ENCODE data around the gene CCDC71L.
"Not testable (repeated sequence)": the region's sequence is repeated elsewhere in the genome, so short reads cannot be mapped to it uniquely, and the experiment has no call there.

CCDC71L gene

DNA sequence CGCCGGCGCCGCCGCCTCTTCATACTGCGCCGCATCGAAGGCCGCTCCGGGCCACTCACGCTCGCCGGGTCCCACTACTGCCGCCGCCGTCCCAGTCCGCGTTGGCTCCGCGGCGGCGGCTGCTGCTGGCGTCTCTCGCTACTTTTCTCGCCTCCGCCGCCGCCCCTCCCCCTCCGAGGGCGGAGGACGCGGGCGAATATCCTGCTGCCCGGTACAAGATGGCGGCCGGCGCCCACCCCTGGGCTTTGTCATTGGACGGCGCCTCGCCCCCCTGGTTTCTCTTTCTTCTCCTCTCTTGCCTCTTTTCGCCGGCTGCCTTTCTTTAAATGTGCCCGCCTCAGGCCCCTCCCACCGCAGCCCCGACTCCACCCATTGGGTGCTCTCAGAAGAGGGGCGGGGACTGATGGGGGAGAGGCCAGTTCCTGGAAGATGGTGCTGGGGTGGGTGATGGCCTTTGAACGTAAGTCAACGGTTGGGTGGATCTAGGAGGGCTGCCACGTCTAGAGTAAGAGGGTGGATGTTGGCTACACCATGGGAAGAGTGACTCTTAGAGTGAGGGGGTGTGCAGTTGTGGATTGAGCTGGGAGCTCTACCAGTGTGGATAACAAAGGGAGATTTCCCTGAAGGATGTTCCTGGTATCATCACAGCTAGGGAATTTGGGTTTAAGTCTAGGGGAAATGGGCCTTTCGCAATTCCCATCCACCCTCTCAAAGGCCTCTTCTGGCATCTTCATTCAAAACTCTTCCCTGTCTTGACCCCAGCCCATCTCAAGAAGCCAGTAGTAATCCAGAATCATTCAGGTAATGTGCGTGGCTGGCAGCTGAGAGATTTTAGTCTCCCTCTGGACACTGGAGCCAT, at the start of gene CCDC71L:
TSS of gene CCDC71L (minus strand) at position 297 of the 859 bp plus-strand sequence. CDS start at position 35, 262 bp downstream.
- DNase-seq (ENCODE audit: low spot score), result peak; percentile 94

DNA sequence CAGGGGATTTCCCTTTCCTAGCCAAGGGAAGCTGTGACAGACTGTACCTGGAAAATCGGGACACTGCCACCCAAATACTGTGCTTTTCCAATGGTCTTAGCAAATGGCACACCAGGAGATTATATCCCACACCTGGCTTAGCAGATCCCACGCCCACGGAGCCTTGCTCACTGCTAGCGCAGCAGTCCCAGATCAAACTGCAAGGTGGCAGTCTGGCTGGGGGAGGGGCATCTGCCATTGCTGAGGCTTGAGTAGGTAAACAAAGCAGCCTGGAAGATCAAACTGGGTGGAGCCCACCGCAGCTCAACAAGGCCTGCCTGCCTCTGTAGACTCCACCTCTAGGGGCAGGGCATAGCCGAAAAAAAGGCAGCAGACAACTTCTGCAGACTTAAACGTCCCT, 48.6 kb upstream of the CCDC71L start:
- DNase-seq (ENCODE audit: low spot score), result not testable (repeated sequence)

DNA sequence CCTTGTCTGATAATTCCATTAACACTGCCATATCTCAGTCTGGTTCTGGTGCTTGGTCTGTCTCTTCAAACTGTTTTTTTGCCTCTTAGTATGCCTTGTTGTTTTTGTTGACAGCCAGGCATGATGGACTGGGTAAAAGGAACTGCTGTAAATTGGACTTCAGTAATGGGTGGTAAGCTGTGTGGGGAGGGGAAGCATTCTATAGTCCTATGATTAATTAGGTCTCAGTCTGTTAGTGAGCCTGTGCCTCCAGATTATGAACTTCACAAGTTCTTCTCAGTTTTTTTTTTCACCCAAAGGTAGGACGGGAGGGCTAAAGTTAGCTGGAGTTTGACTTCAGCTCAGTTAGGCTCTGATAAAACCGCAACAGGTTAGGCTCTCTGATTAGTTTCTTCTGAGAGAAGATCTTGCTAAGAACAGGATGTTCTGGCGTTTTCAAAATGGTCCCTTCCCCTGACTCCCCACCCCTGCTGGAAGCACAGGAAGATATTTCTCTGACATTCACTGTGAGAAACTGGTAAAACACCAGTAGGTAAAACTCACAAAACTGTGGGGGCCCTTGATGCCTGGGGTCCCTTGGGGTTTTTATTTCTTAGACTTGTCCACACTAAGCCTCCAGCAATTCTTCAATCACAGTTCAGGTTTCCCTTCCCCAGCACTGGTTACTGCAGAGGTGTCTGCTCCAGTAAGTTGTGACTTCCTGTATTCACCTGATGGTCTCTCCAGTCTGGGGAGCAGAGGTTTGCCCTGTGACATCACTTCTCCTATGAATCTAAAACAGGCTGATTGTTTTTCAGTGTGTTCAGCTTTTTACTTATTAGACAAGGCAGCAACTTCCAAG, 43.3 kb upstream of the CCDC71L start:
- DNase-seq (ENCODE audit: low spot score), result no peak

DNA sequence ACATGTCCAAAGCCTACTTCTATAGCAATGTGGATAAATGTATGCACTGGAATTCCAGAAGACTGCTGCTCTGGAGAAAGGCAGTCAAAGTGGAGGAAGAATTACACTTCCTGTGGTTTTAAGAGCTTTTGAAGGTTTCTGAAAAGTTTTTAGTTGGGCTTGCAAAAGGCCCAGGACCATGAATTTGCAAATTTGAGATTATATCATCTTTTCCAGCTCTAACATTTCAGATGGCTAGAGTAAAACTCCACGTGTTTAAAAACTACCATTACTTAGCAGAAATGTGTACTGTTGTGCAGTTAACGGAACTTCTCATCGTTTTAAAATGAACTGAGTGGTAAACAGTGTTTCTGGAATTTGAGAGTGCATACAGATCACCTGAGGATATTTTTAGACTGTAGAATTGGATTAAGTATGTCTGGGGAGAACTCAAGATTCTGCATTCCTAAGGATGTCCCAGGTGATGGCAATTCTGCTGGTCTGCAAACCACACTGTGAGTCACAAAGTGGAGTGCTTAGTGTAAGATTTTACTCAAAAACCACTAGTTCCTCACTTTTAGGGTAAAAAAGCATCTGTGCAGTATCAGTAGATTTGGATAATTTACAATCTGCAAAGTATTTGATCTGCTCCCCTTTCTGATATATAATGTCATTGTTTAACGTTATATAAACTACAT, 32.9 kb upstream of the CCDC71L start:
- no peak for DNase-seq (ENCODE audit: low spot score)

DNA sequence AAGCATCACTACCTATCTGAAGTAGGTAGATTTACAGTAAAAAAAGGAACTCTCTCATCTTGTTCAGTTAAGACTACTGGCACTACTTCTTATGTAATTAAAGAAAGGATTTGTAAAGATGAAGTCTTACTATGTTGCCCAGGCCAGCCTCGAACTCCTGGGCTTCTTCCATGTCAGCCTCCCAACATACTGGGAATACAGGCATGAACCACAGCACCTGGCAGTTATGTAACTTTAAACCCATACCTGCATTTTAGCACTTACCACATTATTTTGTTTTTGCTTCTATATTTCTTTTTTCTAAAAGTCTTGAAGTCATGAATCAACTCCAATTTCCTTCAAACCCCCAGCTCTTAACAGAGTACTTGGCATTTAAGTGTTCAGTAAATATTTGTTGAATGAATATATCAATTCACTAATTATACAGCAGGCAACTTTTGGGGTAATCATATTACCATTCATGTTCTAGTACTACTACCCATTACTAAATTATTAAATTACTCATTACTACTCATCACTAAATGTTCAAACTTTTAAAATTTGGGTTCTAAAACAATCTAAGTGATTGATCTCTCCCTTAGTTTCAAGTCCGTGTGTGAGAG, 31.6 kb upstream of the CCDC71L start:
- no peak for DNase-seq (ENCODE audit: low spot score)

DNA sequence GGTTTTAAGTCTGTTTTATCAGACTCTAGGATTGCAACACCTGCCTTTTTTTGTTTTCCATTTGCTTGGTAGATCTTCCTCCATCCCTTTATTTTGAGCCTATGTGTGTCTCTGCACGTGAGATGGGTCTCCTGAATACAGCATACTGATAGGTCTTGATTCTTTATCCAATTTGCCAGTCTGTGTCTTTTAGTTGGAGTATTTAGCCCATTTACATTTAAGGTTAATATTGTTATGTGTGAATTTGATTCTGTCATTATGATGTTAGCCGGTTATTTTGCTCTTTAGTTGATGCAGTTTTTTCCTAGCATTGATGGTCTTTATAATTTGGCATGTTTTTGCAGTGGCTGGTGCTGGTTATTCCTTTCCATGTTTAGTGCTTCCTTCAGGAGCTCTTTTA, 27.2 kb upstream of the CCDC71L start:
- not testable (repeated sequence) for DNase-seq (ENCODE audit: low spot score)

DNA sequence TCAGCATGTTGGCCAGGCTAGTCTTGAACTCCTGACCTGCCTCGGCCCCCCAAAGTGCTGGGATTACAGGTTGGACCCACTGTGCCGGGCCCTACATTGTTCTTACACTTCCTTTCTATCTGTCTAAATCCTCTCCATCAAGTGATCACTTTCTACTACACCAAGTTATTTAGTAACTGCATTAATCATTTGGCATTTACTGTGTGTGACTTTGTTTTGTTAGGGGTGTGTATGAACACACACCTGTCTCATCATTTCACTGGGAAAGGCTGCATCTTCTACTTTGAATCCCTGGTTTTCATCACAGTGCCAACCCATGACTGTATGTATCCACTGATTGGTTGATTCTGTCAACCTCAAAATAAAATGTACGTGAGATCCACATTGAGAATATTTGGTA, 23.0 kb upstream of the CCDC71L start:
- no peak for DNase-seq (ENCODE audit: low spot score)

DNA sequence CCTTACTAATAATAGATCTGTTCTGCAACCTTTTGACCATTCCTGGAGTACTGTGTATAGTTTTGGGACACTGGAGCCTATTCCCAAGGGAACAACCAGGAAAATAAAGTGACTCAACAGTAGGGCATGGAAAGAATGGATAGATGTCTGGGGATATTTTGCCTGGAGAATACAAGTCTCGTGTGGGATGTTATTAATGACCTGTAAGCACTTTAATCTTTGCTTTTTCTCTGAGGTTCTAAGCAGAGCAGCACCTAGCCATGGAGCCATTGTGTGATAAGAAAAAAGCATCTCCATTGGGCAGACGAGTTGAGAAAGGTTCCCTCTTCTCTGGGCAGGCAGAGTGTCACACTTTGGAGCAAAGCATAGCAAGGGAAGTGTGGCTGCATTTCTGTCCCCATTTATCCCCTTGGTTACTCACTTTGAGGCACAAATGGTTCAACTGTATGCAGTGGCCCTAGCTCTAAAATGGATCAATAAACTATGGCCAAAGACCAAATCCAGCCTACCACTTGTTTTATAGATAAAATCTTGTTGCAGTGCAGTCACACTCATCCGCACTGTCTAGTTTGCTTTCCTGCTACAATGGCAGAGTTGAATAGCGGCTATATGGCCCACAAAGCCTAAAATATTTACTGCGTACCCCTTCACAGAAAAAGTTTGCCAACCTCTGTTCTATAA, 21.0 kb upstream of the CCDC71L start:
- no peak for DNase-seq (ENCODE audit: low spot score)

DNA sequence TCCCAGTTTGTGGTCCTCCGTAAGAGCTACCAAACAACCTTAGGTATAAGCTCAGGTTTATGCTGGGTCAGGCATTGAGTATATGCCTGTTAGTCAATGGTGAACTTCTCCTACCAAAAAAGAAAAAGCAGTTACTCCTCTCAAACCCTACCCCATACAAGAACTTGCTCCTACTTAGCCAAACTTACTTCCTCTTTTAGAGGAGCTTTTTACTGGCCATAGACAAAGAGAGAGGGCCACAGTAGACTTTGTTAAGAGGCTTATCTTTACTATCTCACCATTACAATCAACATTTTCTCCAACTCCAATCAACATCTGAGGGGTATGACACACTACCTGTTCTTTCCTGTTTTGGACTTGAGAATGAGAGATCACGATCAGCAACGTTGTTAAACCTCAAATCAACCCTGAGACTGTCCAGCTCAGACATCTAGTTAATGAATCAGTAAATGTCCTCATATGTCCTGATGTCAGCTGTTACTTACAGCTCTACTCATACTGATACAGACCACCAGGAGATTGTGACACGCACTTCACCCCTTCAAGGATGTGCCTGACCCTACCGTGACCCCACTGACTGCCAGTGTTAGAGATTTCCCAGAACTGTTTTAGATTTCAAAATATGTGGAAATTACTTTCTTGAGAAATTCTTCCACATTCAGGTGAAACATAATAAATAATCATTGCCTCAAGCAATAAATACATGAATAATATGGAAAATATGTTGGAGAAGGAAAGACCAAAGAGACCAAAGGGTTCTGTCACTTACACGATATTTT, 18.4 kb upstream of the CCDC71L start:
- no peak for DNase-seq (ENCODE audit: low spot score)

DNA sequence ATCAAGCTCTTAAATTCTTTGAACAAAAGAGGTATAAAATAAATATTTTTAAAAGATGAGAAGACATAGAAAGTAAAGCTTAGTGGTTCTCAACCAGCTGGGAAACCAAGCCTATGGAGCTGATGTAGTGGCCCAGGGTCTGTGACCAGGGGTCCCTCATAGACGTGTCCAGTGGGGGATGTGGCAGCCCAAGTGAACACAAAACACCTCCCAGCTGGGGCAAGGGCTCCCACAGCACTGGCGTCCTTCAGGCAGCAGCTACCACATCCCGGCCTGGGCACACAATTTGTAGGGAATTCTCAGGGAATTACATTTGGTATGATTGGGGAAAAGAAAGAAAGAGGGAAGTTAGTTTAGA, 17.8 kb upstream of the CCDC71L start:
- no peak for DNase-seq (ENCODE audit: low spot score)

DNA sequence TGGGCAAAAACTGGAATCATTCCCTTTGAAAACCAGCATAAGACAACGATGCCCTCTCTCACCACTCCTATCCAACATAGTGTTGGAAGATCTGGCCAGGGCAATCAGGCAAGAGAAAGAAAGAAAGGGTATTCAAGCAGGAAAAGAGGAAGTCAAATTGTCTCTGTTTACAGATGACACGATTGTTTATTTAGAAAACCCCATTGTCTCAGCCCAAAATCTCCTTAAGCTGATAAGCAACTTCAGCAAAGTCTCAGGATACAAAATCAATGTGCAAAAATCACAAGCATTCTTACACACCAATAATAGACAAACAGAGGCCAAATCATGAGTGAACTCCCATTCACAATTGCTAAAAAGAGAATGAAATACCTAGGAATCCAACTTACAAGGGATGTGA, 15.5 kb upstream of the CCDC71L start:
- DNase-seq (ENCODE audit: low spot score), result not testable (repeated sequence)

DNA sequence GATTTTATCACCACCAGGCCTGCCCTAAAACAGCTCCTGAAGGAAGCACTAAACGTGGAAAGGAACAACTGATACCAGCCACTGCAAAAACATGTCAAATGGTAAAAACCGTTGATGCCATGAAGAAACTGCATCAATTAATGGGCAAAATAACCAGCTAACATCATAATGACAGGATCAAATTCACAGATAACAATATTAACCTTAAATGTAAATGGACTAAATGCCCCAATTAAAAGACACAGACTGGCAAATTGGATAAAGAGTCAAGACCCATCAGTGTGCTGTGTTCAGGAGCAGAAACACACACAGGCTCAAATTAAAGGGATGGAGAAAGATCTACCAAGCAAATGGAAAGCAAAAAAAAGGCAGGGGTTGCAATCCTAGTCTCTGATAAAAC, 12.7 kb upstream of the CCDC71L start:
- not testable (repeated sequence) for DNase-seq (ENCODE audit: low spot score)

DNA sequence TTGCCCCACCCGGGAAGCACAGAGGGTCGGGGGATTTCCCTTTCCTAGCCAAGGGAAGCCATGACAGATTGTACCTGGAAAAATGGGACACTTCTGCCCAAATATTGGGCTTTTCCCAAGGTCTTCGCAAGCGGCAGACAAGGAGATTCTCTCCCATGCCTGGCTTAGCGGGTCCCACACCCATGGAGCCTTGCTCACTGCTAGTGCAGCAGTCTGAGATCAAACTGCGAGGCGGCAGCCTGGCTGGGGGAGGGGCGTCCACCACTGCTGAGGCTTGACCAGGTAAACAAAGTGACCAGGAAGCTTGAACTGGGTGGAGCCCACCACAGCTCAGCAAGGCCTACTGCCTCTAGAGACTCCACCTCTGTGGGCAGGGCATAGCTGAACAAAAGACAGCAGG, 11.0 kb upstream of the CCDC71L start:
- DNase-seq (ENCODE audit: low spot score), result not testable (repeated sequence)

DNA sequence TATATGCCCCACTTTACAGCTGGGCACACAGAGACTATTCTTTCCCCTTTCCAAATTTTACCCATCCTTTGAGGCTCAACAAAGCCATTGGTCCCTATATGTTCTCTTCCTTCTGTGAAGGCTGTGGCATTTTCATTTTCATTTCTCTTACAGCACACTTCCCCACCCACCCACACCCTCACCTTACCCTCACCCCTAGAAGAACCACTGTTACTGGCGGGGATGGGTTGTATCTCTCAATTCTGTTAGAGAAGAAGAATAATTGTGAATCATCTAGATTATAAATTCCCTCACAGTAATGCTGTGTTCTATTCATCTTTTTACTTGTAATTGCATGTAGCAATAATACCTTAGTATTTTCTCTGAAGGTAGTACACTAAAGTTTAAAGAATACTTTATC, 10.2 kb upstream of the CCDC71L start:
- DNase-seq (ENCODE audit: low spot score), result no peak

DNA sequence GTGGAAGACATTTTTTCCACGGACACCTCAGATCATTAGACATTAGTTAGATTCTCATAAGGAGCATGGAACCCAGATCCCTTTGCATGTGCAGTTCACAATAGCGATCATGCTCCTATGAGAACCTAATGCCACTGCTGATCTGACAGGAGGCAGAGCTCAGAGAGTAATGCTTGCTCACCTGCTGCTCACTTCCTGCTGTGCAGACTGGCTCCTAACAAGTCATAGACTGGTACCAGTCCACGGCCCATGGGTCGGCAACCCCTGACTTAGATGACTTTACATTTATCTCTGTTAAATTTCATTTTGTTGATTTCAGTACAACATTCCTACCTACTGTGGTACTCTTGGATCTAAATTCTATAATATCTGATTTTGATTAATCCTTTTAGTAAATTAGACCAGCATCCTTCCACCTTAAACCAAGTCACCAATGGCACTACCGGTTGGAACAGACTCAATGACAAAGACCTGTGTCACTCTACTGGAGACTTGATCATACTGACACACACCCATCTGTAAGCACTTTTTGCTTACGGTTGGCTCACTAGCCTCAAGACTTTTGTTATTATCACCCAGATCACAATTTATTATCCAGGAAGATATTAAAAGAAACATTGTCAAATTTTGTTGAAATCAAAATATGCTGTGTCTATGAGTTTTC, 8.0 kb upstream of the CCDC71L start:
- DNase-seq (ENCODE audit: low spot score), result no peak

DNA sequence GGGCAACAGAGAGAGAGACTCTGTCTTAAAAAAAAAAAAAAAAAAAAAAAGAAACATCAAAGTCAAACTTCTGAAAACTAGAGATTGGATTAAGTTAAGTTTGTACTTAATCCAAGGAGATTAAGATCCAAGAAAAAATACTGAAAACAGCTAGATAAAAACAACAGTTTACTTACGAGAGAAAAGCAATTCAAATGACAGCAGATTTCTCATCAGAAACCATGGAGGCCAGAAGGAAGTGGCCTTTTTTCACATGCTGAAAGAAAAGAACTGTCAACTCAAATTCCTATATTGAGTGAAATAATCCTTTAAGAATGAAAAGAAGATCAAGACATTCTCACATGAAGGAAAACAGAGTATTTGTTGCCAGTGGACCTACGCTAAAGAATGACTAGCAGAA, 5.4 kb upstream of the CCDC71L start:
- no peak for DNase-seq (ENCODE audit: low spot score)

DNA sequence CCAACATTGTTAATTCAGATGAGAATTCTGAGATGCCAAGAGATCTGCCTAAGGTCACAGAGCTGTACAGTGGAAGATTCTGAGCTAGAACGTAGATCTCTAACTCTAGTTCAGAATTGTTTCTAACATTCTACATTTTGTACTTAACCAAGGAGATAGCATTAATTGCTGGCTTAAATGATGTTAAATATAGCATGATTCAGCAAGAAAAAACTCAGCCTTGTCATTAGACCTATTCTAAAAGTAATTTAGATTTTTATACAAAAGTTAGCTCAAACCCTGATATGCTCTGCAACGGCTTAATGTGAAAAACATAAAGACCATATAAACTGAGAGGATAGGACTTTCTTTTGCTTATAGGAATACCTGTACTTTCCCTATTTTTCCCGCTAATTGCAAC, 3.4 kb upstream of the CCDC71L start:
- no peak for DNase-seq (ENCODE audit: low spot score)

DNA sequence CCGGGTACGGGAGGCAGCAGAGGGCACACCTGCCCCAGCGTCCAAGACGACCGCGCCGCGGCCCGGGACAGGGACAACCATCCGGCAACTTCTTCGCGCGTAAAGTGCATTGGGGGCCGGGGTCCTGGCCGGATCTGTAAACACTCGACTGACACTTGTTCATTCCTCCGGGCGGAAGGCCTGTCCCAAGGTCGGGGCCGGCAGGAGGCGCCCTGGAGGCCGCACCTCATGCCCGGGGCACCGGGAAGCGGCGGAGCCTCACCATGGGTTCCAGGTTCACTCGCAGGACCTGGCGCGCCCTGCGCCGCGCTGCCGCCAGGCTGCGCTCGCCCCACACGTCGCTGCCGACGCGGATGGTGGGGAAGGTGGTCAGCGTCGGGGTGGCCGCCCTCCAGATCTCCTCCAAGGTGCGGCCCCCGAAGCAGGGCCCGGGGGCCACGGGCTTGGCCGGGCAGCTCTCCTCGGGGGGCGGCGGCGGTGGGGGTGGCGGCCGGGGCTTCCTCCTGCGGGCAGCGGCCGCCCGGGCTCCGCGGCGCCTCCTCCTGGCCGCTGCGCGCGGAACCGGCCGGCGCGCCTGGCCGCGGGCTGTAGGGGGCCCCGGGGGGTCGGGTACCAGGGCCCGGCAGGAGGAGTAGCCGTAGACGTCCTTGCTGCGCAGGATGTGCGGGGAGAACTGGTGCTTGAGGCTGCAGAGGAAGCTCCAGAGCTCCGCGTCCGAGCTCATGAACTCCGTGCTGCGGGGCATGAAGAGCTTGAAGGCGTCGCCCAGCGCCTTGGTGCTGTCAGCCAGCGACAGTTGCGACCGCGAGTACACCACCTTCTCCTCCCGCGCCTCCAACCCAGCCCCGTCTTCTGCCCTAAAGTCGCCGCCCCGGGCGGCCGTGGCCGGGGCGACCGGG, 746 bp downstream of the CCDC71L start:
- DNase-seq (ENCODE audit: low spot score), result peak; percentile 90
